ENCODE results near the gene TENM4. TPM values are rescaled to one million over a fixed set of nuclear protein-coding genes. Genes with fewer than 3 reads are reported as not detected.

TENM4 gene
- total RNA-seq, 2 experiments from 2014 or later, result not detected

GRCh38 chr11:79081471-79082031 lies 359.3 kb downstream of the TENM4 start:
- Mint-ChIP-seq H3K4me1 (ENCODE audit: low read depth) (no peaks in the 10 kb centered on the region), H3K27me3 (ENCODE audit: low read depth) (peaks cover 3% of the 10 kb centered on the region), H3K27ac (no peak overlapping the region), H3K36me3 (ENCODE audit: low read depth) (no peaks in the 10 kb centered on the region), H3K9me3 (ENCODE audit: insufficient read depth) (no peaks in the 10 kb centered on the region), H3K4me3 (no peak overlapping the region)
- DNase-seq (no peak), ATAC-seq (no peak)
- POLR2A ChIA-PET, result no interaction called here
- CTCF ChIA-PET, result interaction anchor here (0.9 to 1.0 kb wide), 2 partner anchors 18 to 436 kb away, joined by 3 read pairs; no protein-coding TSS in a partner anchor

DNA sequence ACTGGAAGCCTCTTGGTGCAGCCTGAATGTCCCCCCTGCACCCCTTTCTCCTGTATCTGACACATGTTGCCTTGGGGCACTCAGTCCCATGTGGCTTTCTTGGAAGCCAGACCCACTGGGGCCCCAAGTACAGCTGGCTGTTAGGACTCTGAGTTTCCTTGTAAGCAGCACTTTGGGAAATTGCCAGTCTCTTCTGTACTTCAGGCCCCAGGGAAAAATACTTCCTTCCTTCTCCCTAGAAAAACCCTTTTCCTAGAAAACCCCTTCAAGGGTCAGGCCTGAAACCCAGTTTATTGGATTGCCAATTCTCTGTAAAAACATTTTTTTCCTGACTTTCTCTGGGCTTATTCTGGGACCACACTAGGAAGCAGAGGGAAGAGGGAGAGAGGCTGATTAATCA lies 360.3 kb downstream of the TENM4 start:
- H3K9me3 Mint-ChIP-seq (ENCODE audit: insufficient read depth), result no peaks in the 10 kb centered on the region
- ATAC-seq (no peak), DNase-seq (no peak)
- no peak overlapping the region for H3K4me3 Mint-ChIP-seq
- H3K27ac Mint-ChIP-seq, result no peak overlapping the region
- H3K27me3 Mint-ChIP-seq (ENCODE audit: low read depth), result peaks cover 3% of the 10 kb centered on the region
- CTCF ChIA-PET, result interaction anchor here (0.9 kb wide), 1 partner anchor 19 kb away, joined by 3 read pairs; no protein-coding TSS in a partner anchor
- POLR2A ChIA-PET, result no interaction called here
- H3K36me3 Mint-ChIP-seq (ENCODE audit: low read depth), result no peaks in the 10 kb centered on the region
- H3K4me1 Mint-ChIP-seq (ENCODE audit: low read depth), result no peaks in the 10 kb centered on the region

- Mint-ChIP-seq H3K4me1 (ENCODE audit: low read depth) (no peaks in the 10 kb centered on the region), H3K27me3 (ENCODE audit: low read depth) (peaks cover 3% of the 10 kb centered on the region), H3K9me3 (ENCODE audit: insufficient read depth) (no peaks in the 10 kb centered on the region), H3K4me3 (no peak overlapping the region), H3K36me3 (ENCODE audit: low read depth) (no peaks in the 10 kb centered on the region), H3K27ac (no peak overlapping the region)
- ChIA-PET POLR2A (no interaction called here), CTCF (interaction anchor here (1.1 to 1.6 kb wide), 2 partner anchors 21 to 434 kb away, joined by 3 read pairs; no protein-coding TSS in a partner anchor)
- DNase-seq (no peak), ATAC-seq (no peak)
Observed at GRCh38 chr11:79078999-79079398, 361.8 kb downstream of the TENM4 start.

- Mint-ChIP-seq H3K27ac (no peak overlapping the region), H3K36me3 (ENCODE audit: low read depth) (no peaks in the 10 kb centered on the region), H3K4me1 (ENCODE audit: low read depth) (no peaks in the 10 kb centered on the region), H3K9me3 (ENCODE audit: insufficient read depth) (no peaks in the 10 kb centered on the region), H3K4me3 (no peak overlapping the region), H3K27me3 (ENCODE audit: low read depth) (peaks cover 3% of the 10 kb centered on the region)
- no peak for ATAC-seq
- DNase-seq, result no peak
- CTCF ChIA-PET, result interaction anchor here (1.1 kb wide), 1 partner anchor 22 kb away, joined by 3 read pairs; no protein-coding TSS in a partner anchor
- POLR2A ChIA-PET, result no interaction called here
Observed at GRCh38 chr11:79078456-79078855, 362.4 kb downstream of the TENM4 start.

GRCh38 chr11:79077702-79078330 lies 363.0 kb downstream of the TENM4 start:
- Mint-ChIP-seq H3K4me1 (ENCODE audit: low read depth) (no peaks in the 10 kb centered on the region), H3K27me3 (ENCODE audit: low read depth) (peaks cover 3% of the 10 kb centered on the region), H3K36me3 (ENCODE audit: low read depth) (no peaks in the 10 kb centered on the region), H3K4me3 (no peak overlapping the region), H3K9me3 (ENCODE audit: insufficient read depth) (no peaks in the 10 kb centered on the region), H3K27ac (no peak overlapping the region)
- ATAC-seq (no peak), DNase-seq (no peak)
- ChIA-PET CTCF (interaction anchor here (0.6 kb wide), 1 partner anchor 22 kb away, joined by 3 read pairs; no protein-coding TSS in a partner anchor), POLR2A (no interaction called here)

DNA sequence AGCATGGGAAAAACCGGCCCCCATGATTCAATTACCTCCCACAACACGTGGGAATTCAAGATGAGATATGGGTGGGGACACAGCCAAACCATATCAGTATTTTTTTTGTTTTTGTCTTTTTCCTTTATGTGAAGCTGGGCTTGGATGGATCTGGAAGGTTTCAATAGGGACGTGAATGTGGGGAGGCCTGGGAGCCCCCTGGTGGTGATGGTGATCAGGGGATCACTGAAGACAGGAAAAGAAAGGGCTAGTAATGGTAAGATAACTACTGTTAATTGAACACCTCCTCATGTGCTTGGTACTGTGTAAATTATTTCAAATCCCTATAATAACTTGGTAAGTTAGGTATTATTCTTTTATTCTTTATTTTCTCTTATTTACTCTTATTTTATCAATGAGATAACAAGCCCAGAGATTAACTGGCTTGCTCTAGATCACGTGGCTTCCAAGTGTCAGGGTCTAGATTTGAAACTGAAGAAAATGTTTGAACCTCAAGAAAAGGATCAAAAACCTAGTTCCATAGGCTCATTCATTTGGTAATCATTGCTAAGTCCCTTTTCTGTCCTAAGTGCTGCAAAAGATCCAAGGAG lies 364.2 kb downstream of the TENM4 start:
- CTCF ChIA-PET, result interaction anchor here (1.7 kb wide), 1 partner anchor 431 kb away, joined by 11 read pairs; no protein-coding TSS in a partner anchor
- no peaks in the 10 kb centered on the region for H3K9me3 Mint-ChIP-seq (ENCODE audit: insufficient read depth)
- ATAC-seq (no peak), DNase-seq (peak; percentile 35)
- H3K4me1 Mint-ChIP-seq (ENCODE audit: low read depth), result no peaks in the 10 kb centered on the region
- POLR2A ChIA-PET, result no interaction called here
- H3K27ac Mint-ChIP-seq, result no peak overlapping the region
- no peak overlapping the region for H3K4me3 Mint-ChIP-seq
- H3K36me3 Mint-ChIP-seq (ENCODE audit: low read depth), result no peaks in the 10 kb centered on the region
- peaks cover 3% of the 10 kb centered on the region for H3K27me3 Mint-ChIP-seq (ENCODE audit: low read depth)

- Mint-ChIP-seq H3K27ac (no peak overlapping the region), H3K4me1 (ENCODE audit: low read depth) (no peaks in the 10 kb centered on the region), H3K36me3 (ENCODE audit: low read depth) (no peaks in the 10 kb centered on the region), H3K4me3 (no peak overlapping the region), H3K27me3 (ENCODE audit: low read depth) (peaks cover 3% of the 10 kb centered on the region), H3K9me3 (ENCODE audit: insufficient read depth) (no peaks in the 10 kb centered on the region)
- no peak for DNase-seq
- ChIA-PET CTCF (interaction anchor here (1.7 kb wide), 1 partner anchor 429 kb away, joined by 11 read pairs; no protein-coding TSS in a partner anchor), POLR2A (no interaction called here)
- ATAC-seq, result no peak
Observed at GRCh38 chr11:79074547-79074946, 366.3 kb downstream of the TENM4 start.

DNA sequence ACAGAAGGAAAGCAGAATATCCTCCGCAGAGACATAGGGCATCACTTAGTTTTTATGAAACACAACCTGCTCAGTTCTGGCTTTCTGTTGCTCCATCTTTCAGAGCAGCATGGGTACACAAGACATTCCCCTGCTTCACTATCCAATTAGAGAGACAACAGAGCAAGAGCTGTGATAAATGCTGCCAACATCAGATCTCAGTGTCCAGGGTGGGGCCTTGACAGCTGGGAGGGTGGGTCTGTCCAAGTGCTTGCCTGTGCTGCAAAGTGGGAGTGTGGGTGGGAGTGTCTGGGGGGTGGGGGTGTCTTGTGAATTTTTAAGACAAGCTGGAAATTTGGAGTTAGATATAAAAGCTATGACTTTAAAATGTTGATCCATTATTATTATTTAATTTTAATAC lies 369.6 kb downstream of the TENM4 start:
- ATAC-seq (no peak), DNase-seq (no peak)
- CTCF ChIA-PET, result no interaction called here
- H3K27ac Mint-ChIP-seq, result no peak overlapping the region
- H3K9me3 Mint-ChIP-seq (ENCODE audit: insufficient read depth), result no peaks in the 10 kb centered on the region
- H3K36me3 Mint-ChIP-seq (ENCODE audit: low read depth), result no peaks in the 10 kb centered on the region
- POLR2A ChIA-PET, result no interaction called here
- no peak overlapping the region for H3K4me3 Mint-ChIP-seq
- no peaks in the 10 kb centered on the region for H3K4me1 Mint-ChIP-seq (ENCODE audit: low read depth)
- H3K27me3 Mint-ChIP-seq (ENCODE audit: low read depth), result peaks cover 7% of the 10 kb centered on the region

GRCh38 chr11:79070518-79070917 lies 370.3 kb downstream of the TENM4 start:
- Mint-ChIP-seq H3K4me3 (no peak overlapping the region), H3K36me3 (ENCODE audit: low read depth) (no peaks in the 10 kb centered on the region), H3K4me1 (ENCODE audit: low read depth) (no peaks in the 10 kb centered on the region), H3K27me3 (ENCODE audit: low read depth) (peaks cover 7% of the 10 kb centered on the region), H3K9me3 (ENCODE audit: insufficient read depth) (no peaks in the 10 kb centered on the region), H3K27ac (no peak overlapping the region)
- ATAC-seq (no peak), DNase-seq (no peak)
- POLR2A ChIA-PET, result no interaction called here
- CTCF ChIA-PET, result no interaction called here

- Mint-ChIP-seq H3K9me3 (ENCODE audit: insufficient read depth) (no peaks in the 10 kb centered on the region), H3K4me1 (ENCODE audit: low read depth) (no peaks in the 10 kb centered on the region), H3K27me3 (ENCODE audit: low read depth) (peaks cover 7% of the 10 kb centered on the region), H3K4me3 (no peak overlapping the region), H3K36me3 (ENCODE audit: low read depth) (no peaks in the 10 kb centered on the region), H3K27ac (no peak overlapping the region)
- ChIA-PET POLR2A (no interaction called here), CTCF (no interaction called here)
- DNase-seq, result no peak
- ATAC-seq, result no peak
Observed at GRCh38 chr11:79069504-79069903, 371.3 kb downstream of the TENM4 start.

GRCh38 chr11:79068356-79068755 lies 372.5 kb downstream of the TENM4 start:
- CTCF ChIA-PET, result no interaction called here
- no peaks in the 10 kb centered on the region for H3K36me3 Mint-ChIP-seq (ENCODE audit: low read depth)

GRCh38 chr11:79067352-79067679 lies 373.5 kb downstream of the TENM4 start:
- no peak overlapping the region for H3K4me3 Mint-ChIP-seq
- CTCF ChIA-PET, result no interaction called here
- POLR2A ChIA-PET, result no interaction called here

More at GRCh38 chr11:79068356-79068755, 372.5 kb downstream of the TENM4 start:
- H3K4me1 Mint-ChIP-seq (ENCODE audit: low read depth), result no peaks in the 10 kb centered on the region
- no peak overlapping the region for H3K4me3 Mint-ChIP-seq
- H3K27me3 Mint-ChIP-seq (ENCODE audit: low read depth), result peaks cover 7% of the 10 kb centered on the region
- ATAC-seq, result no peak
- H3K27ac Mint-ChIP-seq, result no peak overlapping the region
- DNase-seq, result no peak
- POLR2A ChIA-PET, result no interaction called here
- no peaks in the 10 kb centered on the region for H3K9me3 Mint-ChIP-seq (ENCODE audit: insufficient read depth)

More at GRCh38 chr11:79067352-79067679, 373.5 kb downstream of the TENM4 start:
- Mint-ChIP-seq H3K27me3 (ENCODE audit: low read depth) (peaks cover 7% of the 10 kb centered on the region), H3K36me3 (ENCODE audit: low read depth) (no peaks in the 10 kb centered on the region), H3K27ac (no peak overlapping the region), H3K9me3 (ENCODE audit: insufficient read depth) (no peaks in the 10 kb centered on the region), H3K4me1 (ENCODE audit: low read depth) (no peaks in the 10 kb centered on the region)
- ATAC-seq, result no peak
- DNase-seq, result no peak

Measured in activated CD8-positive, alpha-beta T cell treated with anti-CD3 and anti-CD28 coated beads, Interleukin-2, amount 10 ng/mL, durations not matched to agents 7 days and 5 days (primary cell).